Left renal pelvis (tissue), 4 donors: ENCODE measurements around the gene SERPINB2. TPM values are rescaled to one million over a fixed set of nuclear protein-coding genes. Genes with fewer than 3 reads are reported as not detected.
"Not testable (repeated sequence)": the region's sequence is repeated elsewhere in the genome, so short reads cannot be mapped to it uniquely, and the experiment has no call there.

Source experiments
- DNase-seq, 4 donors: peaks; one replicate each; pipeline ENCODE4 v3.0.0-alpha.2; 2013; ENCODE audit warnings: low read depth in 4 of 4, low spot score in 3 of 4
- polyA plus RNA-seq, 4 donors: library from polyadenylated mRNA; unstranded; fragments of 120-200 nt; gene quantifications; one replicate each; pipeline ENCODE4 v1.2.1, GENCODE V29; 2013; ENCODE audit not compliant: insufficient read length in 4 of 4

Gene SERPINB2
- polyA plus RNA-seq, 4 donors: 0.20 to 0.23 TPM; not detected in 2

DNA sequence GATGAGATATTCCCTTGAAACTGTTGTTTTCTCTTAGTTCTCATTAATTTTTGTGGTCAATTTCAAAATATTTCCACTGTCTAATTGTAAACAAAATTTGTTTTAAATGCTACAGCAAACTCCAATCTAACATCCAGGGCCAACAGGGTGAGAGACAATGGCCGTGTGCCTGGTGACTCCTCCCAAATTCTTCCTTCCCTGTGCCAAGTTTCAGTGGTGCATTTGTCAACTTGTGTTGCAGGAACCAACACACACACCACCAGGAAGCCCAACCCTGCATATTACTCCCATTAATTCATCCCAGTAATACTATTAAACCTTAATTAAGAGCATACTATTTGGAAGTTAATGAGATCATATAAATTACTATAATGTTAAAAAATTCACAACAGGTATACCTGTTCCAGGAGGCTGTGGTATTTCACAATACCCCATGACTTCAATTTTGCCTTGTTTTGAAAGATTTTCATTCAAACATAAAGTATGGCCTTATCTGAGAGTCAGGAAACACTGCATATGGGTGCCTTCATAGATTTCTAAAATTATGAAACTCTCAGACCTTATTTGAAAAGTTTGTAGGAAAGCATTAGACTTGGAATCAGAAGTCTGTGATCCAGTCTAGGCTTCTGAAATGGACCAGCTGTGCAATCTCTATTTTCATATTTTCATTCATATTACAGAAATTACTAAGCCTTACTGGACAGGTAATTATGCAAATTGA is 1.1 kb downstream of the SERPINB2 start:
- no peak for DNase-seq

DNA sequence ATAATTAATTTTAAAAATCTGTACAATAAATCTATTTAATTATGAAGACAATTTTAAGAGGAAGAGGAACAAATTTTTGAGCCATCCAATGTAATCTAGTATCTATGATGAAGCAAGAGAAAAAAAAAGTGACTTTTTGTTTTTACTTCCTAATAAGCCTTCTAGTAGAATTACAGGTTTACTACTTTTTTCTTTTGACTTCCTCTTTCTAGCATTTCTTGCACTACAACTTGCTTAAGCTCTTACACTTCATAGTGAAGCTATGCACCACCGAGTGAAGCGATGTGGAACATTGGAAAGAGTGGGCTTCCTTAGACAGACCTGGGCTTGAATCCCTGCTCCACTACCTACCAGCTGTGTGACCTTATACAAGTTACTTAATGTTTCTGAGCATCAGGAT is 2.1 kb downstream of the SERPINB2 start:
- no peak for DNase-seq

DNA sequence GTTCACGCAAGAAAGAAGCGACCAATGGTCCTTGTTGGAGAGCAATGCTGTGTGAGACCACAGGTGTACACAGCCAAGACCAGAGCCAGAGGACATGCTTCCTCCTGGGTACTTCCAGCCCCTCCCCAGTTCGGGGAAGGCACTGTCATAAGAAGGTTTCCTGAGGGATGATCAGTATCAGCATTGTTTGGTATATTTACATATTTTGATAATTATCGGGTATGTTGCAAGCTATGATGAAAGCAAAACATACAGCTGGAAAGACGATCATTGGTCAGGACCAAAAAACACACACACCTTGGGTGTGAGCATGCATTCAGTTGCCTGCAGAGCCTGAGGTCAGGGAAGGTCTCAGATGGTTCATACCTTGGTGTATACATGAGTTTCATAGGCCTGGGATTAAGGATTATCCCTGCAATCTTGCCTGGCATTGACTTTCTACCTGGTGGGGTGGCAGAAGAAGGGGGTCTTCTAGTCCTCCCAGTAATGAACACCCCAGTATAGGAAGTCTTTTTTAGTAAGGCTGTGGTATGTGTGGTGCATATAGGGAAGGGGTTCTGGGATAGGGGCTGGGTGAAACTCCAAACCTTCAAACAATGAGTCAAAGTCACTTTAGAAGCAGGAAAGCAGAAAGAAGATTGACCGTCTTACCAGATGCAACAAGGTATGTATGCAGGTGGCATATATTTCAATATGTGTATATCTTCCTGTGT is 2.9 kb downstream of the SERPINB2 start:
- no peak for DNase-seq

DNA sequence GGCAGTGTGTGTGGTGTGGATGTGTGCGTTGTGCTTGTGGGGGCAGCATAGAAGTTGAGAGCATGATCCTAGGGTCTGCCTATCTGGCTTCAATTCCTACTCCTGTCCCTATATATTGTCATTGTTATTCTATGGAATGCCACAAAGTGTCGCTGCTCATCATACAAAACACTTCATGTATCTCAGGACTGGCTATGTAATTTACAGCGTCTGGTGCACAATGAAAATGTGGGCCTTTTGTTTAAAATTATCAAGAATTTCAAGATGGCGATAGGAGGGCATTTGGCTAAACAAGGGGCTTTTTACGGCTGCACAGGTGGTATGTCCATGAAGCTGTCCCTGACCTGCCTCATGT is 3.4 kb downstream of the SERPINB2 start:
- no peak for DNase-seq

DNA sequence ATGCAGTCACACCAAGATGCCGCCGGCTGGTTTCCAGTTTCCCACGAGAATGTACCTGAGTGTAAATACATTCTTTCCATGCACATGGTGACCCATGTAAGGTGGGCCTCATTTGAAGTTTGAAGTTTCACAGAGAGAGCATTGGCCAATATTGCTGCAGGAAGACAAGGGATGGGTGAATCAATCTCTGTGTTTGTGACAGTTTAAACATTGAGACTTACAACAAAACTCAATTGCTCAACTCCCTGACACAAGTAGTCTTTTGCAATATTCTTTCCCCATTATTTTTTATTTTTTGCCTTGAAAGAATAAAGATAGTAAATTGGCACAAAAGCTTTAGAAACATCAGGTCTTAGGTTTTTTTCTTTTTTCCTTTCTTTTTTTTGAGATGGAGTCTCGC is 5.1 kb downstream of the SERPINB2 start:
- no peak for DNase-seq

DNA sequence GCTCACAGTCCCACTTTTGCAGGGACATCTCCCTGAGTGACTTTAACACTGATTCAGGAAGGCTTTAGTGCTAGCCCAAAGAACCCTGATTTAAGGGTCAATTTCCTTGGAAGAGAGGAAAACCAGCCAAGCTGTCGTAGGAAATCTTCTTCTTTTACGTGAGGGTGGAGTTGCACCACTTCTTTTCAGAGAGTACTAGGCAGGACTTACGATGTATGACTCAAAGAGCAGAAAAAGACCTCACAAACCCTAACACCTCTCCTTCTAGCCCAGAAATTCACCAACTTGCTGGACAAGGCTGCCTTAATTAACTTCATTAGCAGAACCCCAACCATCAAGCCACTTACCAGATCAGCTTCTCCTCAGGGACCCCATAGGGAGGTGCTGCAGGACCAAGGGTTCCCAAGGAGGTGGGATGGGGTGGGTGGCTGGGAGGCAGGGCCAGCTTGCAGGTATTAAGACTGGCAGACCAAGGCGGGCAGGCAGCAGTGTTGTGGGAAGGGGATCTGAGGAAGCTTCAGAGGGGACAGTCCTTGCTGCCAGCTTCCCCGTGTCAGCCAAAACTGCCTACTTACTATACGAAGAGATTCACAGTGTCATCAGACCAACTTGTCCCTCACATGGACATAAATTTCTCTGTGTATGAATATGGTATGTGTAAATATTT is 6.7 kb downstream of the SERPINB2 start:
- no peak for DNase-seq

DNA sequence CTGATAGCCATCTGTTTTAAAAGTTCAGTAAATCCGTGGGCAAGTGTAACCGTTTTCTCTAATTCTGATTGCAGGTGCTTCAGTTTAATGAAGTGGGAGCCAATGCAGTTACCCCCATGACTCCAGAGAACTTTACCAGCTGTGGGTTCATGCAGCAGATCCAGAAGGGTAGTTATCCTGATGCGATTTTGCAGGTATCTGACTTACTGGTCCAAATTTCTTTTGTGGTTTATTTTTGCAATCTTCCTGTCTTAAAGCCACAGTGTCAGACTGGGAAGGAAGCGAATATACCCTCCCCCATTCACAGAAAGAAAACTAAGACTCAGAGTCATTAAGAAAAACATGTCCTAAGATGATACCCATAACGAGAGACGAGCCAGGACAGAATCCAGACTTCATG is 7.7 kb downstream of the SERPINB2 start:
- no peak for DNase-seq

DNA sequence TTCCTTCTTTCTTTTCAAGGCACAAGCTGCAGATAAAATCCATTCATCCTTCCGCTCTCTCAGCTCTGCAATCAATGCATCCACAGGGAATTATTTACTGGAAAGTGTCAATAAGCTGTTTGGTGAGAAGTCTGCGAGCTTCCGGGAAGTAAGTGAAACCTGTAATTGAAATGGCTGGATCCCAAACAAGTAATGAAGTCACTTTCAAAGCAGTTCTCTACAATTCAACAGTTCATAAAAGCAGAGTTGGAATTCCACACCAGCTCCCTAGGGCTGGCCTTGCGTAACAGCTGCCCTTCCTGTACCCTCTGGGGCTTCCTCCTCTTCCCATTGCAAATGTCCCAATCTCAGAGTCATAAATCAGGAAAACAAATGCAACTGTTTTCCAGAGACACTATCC is 9.6 kb downstream of the SERPINB2 start:
- DNase-seq: peak in 1 of 4 donors; percentile 9

DNA sequence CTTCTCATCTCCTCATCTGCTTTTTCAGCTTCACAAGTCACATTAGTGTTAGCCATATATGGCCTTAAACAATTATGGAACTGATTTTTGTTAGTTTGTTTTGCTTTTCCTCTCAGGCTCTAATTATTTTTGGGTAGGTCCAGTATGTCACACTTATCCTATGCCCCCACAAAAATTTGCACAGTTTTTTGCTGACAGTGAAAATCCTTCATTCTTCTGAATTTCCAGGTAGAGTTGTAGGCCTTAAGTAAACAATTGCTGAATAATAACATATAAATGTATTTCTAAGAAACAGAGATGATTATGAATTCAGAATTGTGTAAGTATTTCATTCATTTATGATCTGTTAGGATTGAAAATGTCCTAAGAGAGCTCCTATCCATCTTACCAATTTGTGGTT is 11.7 kb downstream of the SERPINB2 start:
- no peak for DNase-seq

DNA sequence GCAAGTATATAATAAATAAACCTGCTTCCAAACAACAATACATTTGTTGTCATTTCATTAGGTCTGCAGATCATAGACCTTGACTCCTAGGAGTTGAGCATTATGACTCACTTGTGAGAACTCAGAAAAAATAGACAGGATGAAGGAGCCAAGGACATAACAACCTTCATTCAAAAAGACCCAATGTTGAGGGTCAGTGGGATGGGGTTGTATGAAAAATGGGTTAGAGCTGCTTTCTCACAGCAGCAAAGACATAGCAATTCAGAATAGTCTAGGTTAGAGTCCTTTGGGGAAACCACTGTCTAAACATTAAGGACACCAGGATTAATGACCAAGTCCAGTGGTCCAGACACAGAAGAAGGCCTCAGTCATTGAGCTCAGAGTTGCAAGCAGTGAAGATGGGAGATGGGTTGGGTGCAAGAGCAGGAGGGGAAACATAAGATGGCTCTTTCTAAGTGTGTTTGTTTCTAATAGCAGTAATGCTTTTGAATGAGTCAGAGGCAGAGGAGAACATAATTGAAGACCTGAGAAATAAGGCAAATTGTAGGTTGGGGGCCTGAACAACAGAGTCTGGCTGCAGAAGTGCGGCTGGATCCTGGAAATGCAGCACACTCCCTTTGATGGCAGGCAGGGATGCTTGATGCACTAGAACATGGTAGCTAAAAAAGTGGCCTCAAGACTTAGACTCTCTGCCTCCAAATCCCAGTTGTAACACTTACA is 16.5 kb downstream of the SERPINB2 start:
- DNase-seq: no peak

DNA sequence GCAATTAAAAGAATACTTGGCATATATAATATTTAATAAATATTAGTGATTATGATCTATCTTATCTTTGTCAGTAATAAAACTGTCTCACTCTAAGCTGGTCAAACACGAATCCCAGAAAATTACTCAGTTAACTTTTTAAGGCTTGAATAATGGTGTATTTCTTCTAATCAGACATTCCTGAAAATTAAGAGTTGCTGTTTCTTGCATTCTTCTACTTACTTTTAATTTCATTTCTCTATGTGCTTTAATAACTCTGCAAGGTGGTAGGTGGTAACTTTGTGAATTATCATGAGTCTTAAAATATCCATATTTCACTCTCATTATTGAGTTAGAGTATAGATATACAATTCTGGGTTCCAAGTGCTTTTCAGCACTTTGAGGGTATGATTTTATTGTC is 17.2 kb downstream of the SERPINB2 start:
- no peak for DNase-seq

DNA sequence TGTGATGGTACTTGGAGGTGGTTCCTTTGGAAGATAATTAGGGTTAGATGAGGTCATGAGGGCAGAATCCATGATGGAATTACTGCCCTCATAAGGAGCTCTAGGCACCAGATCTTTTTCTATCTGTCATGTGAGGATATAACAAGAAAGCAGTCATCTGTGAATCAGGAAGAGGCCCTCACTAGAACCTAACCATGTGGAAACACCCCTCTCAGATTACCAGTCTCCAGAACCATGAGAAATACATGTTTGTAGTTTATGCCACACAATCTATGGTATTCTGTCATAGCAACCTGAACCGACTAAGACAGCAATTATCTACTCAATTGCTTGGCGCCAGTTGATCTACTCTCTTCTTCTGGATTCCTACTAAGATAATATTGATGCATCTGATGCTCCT is 17.9 kb downstream of the SERPINB2 start:
- no peak for DNase-seq

DNA sequence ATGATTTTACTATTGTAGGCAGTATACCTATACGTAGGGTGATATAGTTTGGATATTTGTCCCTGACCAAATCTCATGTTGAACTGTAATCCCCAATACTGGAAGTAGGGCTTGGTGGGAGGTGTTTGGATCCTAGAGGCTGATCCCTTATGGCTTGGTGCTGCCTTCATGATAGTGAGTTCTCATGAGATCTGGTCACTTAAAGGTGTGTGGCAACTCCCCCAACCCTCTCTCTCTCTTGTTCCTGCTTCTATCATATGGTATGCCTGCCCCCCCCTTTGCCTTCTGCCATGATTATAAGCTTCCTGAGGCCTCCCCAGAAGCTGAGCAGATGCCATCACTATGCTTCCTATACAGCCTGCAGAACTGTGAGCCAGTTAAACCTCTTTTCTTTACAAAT is 18.6 kb downstream of the SERPINB2 start:
- DNase-seq: no peak

DNA sequence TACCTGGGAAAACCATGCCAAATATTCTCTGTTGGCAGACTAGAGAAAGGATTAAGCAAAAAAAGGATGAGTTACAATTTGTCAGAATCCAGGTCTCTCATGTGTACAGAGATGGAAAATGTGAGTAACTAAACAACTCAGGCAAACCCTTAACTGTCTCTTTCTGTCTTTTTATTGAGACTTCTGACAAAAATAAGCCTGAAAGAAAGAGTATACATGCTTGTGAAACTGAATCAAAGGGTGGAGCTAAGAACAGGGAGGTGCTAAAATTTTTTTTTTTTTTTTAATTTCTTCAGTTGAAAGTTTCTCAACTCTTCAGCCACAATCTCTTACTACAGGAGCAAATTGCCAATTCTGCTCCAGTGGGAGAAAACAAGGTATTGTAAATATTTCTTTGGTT is 20.2 kb downstream of the SERPINB2 start, which contains the start of gene SERPINB10:
TSS of gene SERPINB10 (plus strand) at position 295 of the 400 bp plus-strand sequence. CDS start 7,553 bp downstream, outside the sequence.
- no peak for DNase-seq

DNA sequence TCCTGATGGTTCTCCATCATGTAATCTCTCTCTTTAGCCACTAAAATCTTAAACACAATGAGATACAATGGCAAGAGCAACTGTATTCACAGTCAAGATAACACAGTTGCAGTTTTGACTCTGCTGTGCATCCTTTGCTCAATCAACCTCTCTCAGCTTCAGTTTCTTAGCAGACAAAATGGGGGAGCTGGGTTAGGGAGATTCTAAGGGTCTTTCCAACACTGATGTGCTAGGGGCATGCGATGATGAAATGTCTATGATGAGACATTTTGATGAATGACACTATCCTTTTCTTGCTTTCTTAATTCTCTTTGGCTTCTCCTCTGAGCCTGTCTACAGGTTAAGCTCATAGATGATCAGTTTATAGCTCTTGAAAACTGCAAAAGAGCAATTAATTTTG is 21.4 kb downstream of the SERPINB2 start:
- no peak for DNase-seq

DNA sequence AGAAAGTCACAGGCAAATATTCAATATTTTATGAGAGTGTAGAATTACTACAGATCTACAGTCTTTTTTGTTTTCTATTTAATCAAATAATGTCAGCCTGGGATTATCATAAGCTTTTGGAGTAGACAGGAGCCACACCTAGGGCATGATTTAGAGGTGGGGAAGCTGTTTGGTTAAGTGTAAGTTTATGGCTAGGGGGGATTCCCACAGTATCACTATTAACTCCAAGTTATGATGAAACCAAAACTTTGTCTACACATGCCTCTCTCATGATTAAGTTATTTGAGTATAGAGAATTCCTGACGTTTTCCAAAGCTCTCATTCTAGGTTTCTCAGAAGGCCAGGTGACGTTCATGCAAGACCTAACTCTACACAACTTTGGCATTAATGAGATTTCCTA is 22.4 kb downstream of the SERPINB2 start:
- DNase-seq: no peak

DNA sequence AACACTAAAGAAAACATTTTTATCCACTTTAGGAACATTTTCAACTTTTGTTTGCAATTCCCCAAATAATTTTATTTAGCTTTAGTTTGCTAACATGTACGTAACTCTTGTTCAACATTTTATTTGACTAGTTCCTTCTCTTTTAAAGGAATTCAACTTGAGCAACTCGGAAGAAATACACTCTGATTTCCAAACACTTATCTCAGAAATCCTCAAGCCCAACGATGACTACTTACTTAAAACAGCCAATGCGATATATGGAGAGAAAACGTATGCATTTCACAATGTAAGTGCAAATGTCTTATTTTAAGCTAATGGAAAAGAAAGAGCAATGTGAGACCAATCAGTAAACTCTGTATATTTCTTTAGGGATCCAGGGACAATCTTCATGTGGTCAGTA is 30.3 kb downstream of the SERPINB2 start:
- DNase-seq: no peak

DNA sequence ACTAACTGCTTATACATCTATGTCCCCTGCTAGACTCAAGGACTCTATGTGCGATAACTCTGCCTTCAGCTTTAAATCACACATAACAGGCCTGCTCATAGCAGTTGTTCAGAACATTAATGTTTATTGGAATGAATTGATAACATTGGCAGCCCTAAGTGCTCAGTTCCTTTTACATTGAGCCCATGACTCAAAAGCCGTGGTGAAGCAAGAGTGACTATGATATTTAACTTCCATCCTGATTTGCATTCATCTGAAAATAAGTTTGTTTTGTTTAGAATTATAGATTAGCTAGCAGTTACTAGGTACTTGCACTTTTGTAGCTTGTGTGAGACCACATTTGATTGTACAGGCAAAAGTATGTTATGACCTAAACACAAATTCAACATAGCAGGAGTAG is 34.5 kb downstream of the SERPINB2 start:
- no peak for DNase-seq

DNA sequence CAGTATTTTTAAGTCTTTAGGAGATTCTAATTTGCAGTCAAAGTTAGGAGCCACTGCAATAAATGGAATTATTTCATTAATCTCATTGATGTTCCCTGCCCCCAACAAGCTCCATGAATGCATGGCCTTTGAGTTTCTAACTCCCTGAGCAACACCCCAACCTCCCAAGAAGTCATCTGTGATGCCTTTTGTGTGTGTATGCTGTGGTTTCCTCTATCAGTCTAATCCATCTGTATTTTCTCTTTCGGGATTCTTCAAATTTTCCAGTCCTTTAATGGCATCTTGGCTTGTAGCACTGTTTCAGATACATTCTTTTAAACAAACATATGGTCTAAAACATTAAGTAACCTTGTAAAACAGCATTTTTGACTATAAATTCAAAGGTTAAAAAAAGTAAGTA is 37.0 kb downstream of the SERPINB2 start:
- DNase-seq: no peak

DNA sequence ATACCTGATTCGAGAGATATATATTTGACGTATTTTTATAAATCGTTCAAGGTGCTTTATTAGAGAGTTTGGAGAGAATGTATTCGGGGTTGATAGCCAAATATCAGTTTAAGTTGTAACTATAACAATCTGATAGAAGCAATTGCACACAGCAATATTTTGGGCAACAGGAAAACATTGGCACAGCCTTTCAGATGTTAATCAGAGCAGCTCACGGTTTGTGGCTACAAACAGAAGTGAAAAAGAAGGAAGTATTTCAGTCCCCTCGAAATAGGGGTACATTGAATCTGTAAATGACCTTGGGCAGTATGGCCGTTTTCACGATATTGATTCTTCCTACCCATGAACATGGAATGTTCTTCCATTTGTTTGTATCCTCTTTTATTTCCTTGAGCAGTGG is 40.8 kb downstream of the SERPINB2 start:
- DNase-seq: no peak

DNA sequence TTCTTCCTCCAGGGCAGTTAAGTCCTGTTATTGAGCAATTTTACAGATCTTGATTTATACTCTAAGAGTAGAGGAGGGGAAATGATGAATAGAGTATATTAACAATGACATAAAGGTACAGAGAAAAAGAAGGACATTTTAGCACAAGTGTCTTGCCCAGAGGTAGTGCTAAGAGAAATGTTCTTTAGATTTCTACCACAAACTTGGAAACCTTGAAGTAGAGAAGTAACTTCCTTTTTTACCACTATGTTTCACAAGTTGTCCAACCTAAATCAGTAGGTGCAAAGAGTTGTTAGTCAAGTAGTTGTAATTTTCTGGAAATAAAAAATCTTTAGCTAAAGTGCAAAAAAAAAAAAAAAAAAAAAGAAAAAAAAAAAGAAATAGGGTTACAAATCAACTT is 41.9 kb downstream of the SERPINB2 start:
- not testable (repeated sequence) for DNase-seq
